ENCODE results near the gene C9orf72.

- TF ChIP-seq, protein P1, sequence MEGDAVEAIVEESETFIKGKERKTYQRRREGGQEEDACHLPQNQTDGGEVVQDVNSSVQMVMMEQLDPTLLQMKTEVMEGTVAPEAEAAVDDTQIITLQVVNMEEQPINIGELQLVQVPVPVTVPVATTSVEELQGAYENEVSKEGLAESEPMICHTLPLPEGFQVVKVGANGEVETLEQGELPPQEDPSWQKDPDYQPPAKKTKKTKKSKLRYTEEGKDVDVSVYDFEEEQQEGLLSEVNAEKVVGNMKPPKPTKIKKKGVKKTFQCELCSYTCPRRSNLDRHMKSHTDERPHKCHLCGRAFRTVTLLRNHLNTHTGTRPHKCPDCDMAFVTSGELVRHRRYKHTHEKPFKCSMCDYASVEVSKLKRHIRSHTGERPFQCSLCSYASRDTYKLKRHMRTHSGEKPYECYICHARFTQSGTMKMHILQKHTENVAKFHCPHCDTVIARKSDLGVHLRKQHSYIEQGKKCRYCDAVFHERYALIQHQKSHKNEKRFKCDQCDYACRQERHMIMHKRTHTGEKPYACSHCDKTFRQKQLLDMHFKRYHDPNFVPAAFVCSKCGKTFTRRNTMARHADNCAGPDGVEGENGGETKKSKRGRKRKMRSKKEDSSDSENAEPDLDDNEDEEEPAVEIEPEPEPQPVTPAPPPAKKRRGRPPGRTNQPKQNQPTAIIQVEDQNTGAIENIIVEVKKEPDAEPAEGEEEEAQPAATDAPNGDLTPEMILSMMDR (IDR thresholded peaks at IDR 0.05) = no peak
- TF ChIP-seq POLR2A (IDR thresholded peaks at IDR 0.05) = no peak
- no peak for TF ChIP-seq POLR2AphosphoS5 (IDR thresholded peaks at IDR 0.05)
These were observed 1.2 kb downstream of the C9orf72 start for GRCh38 chr9:27572061-27572460.
